Endothelial cell (in vitro differentiated cells): ENCODE measurements around the gene NHLH2. TPM values are rescaled to one million over a fixed set of nuclear protein-coding genes. Genes with fewer than 3 reads are reported as not detected.

Experiments
- DNase-seq: peaks from one replicate; pipeline ENCODE4 v3.0.0; 2021; ENCODE audit warnings: low spot score
- H3K27ac Mint-ChIP-seq: one replicate; pipeline ENCODE4 v1.8.0; 2021; ENCODE audit warnings: mixed read lengths, inconsistent platforms; ENCODE audit not compliant: unreplicated experiment
- H3K27me3 Mint-ChIP-seq: one replicate; pipeline ENCODE4 v1.8.0; 2021; ENCODE audit warnings: mild to moderate bottlenecking, moderate library complexity, mixed read lengths, inconsistent platforms; ENCODE audit not compliant: unreplicated experiment
- H3K36me3 Mint-ChIP-seq: one replicate; pipeline ENCODE4 v1.8.0; 2021; ENCODE audit warnings: mild to moderate bottlenecking, low read depth, mixed read lengths, inconsistent platforms; ENCODE audit not compliant: unreplicated experiment
- H3K4me1 Mint-ChIP-seq: one replicate; pipeline ENCODE4 v1.8.0; 2021; ENCODE audit warnings: mild to moderate bottlenecking, mixed read lengths, inconsistent platforms; ENCODE audit not compliant: unreplicated experiment
- H3K4me3 Mint-ChIP-seq: one replicate; pipeline ENCODE4 v1.8.0; 2021; ENCODE audit warnings: mild to moderate bottlenecking, mixed read lengths, inconsistent platforms; ENCODE audit not compliant: unreplicated experiment
- H3K9me3 Mint-ChIP-seq: one replicate; pipeline ENCODE4 v1.8.0; 2021; ENCODE audit warnings: mixed read lengths, inconsistent platforms; ENCODE audit not compliant: unreplicated experiment
- total RNA-seq: library from RNA; stranded (reverse); fragmentation: NEBNext Ultra II Directional; extraction: Animal tissue kit (Norgen Biotek cat#: 25700); gene quantifications from one replicate; pipeline ENCODE4 v1.2.1, GENCODE V29; 2021; ENCODE audit not compliant: unreplicated experiment
- TF ChIP-seq, protein P1 (sequence below): fragments of 200-600 bp; sonication (generic); IDR thresholded peaks from one replicate; pipeline ENCODE4 v1.5.0; 2021; ENCODE audit warnings: antibody characterized with exemption; ENCODE audit not compliant: unreplicated experiment

NHLH2 gene
- total RNA-seq, 1 donor from 2014 or later: 2.3 TPM

DNA sequence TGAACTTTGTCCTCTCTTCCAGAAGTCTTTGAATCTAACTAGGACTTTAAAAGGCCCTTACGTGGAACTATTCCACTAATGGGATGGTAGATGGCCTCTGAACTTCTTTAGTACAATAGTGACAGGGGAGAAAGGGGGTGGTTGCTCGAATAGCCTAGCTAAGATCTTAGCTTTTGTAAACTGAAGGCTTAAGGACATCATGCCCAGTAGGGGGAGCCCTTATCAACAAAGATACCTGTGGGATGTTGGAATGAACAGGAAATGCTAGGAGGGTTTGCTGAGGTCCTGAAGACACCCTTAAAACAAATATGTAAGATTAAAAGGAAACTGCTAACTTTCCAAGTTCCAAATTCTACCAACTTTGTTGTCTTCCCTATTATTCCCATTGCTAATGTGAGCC lies 33.2 kb downstream of the NHLH2 start:
- H3K9me3 Mint-ChIP-seq: no peaks in the 10 kb centered on the region

DNA sequence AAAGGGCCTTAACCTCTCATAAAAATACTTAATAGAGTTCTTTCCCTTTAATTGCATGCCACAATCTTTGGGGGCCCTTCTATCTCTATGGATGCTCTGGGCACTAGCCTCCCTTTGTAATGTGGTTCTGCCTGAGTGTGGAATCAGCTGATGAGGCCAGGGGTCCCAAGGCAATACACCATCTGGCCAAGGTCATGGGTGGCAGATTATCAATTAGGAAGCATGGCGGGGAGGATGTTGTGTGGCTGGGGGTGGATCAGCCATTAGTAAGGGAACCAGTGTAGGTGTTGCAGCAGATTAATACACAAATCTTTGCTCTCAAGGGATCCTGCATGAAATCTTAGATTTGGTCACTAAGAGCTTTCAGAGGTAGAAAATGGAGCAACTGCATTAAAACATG lies 35.3 kb downstream of the NHLH2 start:
- TF ChIP-seq, protein P1, sequence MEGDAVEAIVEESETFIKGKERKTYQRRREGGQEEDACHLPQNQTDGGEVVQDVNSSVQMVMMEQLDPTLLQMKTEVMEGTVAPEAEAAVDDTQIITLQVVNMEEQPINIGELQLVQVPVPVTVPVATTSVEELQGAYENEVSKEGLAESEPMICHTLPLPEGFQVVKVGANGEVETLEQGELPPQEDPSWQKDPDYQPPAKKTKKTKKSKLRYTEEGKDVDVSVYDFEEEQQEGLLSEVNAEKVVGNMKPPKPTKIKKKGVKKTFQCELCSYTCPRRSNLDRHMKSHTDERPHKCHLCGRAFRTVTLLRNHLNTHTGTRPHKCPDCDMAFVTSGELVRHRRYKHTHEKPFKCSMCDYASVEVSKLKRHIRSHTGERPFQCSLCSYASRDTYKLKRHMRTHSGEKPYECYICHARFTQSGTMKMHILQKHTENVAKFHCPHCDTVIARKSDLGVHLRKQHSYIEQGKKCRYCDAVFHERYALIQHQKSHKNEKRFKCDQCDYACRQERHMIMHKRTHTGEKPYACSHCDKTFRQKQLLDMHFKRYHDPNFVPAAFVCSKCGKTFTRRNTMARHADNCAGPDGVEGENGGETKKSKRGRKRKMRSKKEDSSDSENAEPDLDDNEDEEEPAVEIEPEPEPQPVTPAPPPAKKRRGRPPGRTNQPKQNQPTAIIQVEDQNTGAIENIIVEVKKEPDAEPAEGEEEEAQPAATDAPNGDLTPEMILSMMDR: no peak
- no peaks in the 10 kb centered on the region for H3K9me3 Mint-ChIP-seq
- H3K4me1 Mint-ChIP-seq: peaks cover 18% of the 10 kb centered on the region
- no peak overlapping the region for H3K4me3 Mint-ChIP-seq
- no peaks in the 10 kb centered on the region for H3K36me3 Mint-ChIP-seq
- DNase-seq: no peak
- no peaks in the 10 kb centered on the region for H3K27me3 Mint-ChIP-seq
- no peak overlapping the region for H3K27ac Mint-ChIP-seq

More for the DNA sequence above, 33.2 kb downstream of the NHLH2 start:
- Mint-ChIP-seq H3K4me1 (peaks cover 26% of the 10 kb centered on the region), H3K36me3 (no peaks in the 10 kb centered on the region), H3K27me3 (no peaks in the 10 kb centered on the region), H3K4me3 (no peak overlapping the region), H3K27ac (no peak overlapping the region)
- DNase-seq: peak; percentile 67
- TF ChIP-seq, protein P1: peak; percentile 70

DNA sequence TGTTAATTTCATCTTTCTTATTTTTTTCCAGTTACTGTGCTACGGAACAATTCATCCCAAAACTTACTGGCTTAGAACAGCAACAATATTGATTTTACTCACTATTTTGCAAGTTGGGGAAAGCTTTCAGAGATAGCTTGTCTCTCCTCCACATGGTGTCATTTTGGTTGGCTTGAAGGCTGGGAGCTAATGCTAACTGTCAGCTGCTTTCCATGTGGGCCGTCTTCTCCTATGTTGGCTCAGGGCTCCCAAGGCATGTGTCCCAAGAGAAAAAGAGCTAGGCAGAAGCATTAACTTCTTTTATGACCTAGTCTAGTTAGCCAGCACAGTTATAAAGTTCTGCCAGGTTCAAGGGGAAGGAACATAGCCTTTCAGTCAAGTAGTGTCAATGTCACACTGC lies 38.5 kb downstream of the NHLH2 start:
- no peaks in the 10 kb centered on the region for H3K27me3 Mint-ChIP-seq
- no peaks in the 10 kb centered on the region for H3K9me3 Mint-ChIP-seq

DNA sequence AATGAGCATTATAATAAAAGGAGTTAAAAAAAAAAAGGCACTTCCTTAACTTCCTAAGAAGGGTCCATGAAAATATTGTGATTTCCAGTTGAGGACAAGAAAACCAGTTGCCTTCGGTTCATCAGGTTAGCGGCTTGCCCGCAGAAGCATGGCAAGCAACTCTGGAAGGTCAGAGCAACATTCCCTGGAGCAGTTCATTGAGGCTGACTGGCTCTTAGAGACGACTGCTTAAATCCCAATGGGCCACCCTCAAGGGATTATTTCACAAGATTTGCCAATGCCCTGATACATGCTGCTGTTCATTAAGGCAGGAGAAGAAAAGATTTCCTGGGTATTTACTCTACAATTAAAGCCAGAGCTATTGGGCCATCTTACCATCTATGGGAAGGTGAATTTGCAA lies 43.4 kb downstream of the NHLH2 start:
- peaks cover 7% of the 10 kb centered on the region for H3K4me1 Mint-ChIP-seq
- no peaks in the 10 kb centered on the region for H3K9me3 Mint-ChIP-seq
- no peak overlapping the region for H3K27ac Mint-ChIP-seq
- no peak overlapping the region for H3K4me3 Mint-ChIP-seq
- H3K27me3 Mint-ChIP-seq: peaks cover 5% of the 10 kb centered on the region
- no peak for DNase-seq
- TF ChIP-seq, protein P1: no peak
- H3K36me3 Mint-ChIP-seq: no peaks in the 10 kb centered on the region

More for the DNA sequence above, 38.5 kb downstream of the NHLH2 start:
- Mint-ChIP-seq H3K36me3 (no peaks in the 10 kb centered on the region), H3K27ac (no peak overlapping the region), H3K4me3 (no peak overlapping the region), H3K4me1 (no peaks in the 10 kb centered on the region)
- TF ChIP-seq, protein P1: no peak
- DNase-seq: no peak

DNA sequence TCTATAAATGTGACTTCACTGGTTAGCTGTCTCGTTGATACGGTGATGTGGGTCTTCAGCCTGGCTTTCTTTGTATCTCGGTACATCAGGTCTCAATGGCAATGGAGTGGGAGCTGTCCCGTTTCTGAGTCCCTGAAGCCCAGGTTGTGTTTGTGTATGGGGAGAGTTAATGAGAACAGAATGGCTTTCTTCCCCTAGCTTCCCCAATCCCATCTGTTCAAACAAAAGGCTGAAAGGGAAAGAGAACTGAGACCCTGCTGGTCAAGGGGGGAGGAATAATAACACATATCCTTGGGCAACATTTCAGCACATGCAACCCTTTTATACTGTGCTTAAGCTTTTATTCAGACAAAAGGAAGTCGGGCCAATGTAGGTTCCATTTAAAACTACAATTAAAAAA lies 44.0 kb downstream of the NHLH2 start:
- H3K27me3 Mint-ChIP-seq: peaks cover 5% of the 10 kb centered on the region
- no peak overlapping the region for H3K4me3 Mint-ChIP-seq
- H3K27ac Mint-ChIP-seq: no peak overlapping the region
- TF ChIP-seq, protein P1: no peak
- no peak for DNase-seq
- no peaks in the 10 kb centered on the region for H3K9me3 Mint-ChIP-seq
- peaks cover 7% of the 10 kb centered on the region for H3K4me1 Mint-ChIP-seq
- H3K36me3 Mint-ChIP-seq: no peaks in the 10 kb centered on the region
